Measurements from ENCODE around the gene CCDC148. TPM values are rescaled to one million over a fixed set of nuclear protein-coding genes. Genes with fewer than 3 reads are reported as not detected.

CCDC148 gene
- total RNA-seq, 3 donors from 2014 or later = 0.14 TPM; not detected in 2

DNA sequence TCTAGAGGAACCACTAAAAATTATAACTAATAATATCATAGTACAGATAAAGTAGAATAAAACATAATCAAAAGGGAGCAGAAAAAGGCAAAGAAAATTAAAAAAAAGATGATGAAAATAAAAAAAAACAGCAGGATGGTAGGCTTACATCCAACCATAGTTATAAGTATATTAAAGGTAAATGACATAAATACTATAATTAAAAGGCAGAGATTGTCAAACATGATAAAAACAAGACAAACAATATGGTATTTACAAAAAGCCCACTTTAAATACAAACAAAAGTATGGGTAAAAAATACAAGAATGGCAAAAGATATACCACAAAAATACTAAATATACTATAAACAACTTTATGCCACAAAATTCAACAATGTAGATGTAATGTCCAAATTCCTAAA, 24.4 kb downstream of the CCDC148 start:
- Mint-ChIP-seq H3K9me3 (peaks cover 3% of the 10 kb centered on the region), H3K36me3 (ENCODE audit: insufficient read depth) (no peaks in the 10 kb centered on the region), H3K4me1 (ENCODE audit: low read depth) (no peaks in the 10 kb centered on the region), H3K27me3 (ENCODE audit: low read depth) (peaks cover 7% of the 10 kb centered on the region), H3K4me3 (no peak overlapping the region)
- no peak for DNase-seq
- ATAC-seq = no peak

DNA sequence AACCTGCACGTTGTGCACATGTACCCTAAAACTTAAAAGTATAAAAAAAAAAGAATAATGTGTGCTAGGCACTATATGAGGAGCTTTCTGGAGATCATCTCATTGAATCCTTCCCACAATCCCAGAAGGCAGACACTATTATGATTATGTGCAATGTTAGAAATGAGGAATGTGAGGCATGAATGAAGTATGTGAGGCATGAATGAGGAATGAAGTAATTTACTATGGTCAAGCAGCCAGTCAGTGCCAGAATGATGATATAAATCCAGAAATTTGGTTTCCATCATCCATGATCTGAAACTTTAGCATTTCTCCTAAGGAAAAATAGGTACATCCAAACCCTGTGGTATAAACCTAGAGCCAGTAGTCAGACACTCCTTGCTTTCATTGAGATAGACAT, 42.0 kb downstream of the CCDC148 start:
- Mint-ChIP-seq H3K27me3 (ENCODE audit: low read depth) (peaks cover 23% of the 10 kb centered on the region), H3K4me3 (no peak overlapping the region), H3K9me3 (peaks cover 33% of the 10 kb centered on the region), H3K4me1 (ENCODE audit: low read depth) (no peaks in the 10 kb centered on the region), H3K36me3 (ENCODE audit: insufficient read depth) (peaks cover 3% of the 10 kb centered on the region)
- ATAC-seq (no peak), DNase-seq (no peak)

DNA sequence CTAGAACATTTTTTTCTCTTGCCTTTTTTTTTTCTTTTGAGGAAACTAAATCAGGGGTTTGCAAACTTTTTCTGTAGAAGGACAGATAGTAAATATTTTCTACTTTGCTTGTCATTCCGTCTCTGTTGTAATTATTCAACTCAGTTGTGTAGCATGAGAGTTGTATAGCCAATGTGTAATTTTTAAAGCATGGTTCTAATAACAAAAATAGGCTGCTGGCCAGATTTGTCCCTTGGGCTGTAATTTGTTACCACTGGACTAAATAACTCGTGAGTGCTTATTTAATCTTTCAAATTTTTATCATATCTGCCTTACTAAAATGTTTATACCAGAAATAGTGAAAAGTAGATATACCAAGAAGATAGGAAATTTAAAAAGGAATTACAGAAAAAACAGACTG, 43.0 kb downstream of the CCDC148 start:
- Mint-ChIP-seq H3K27me3 (ENCODE audit: low read depth) (peaks cover 21% of the 10 kb centered on the region), H3K4me1 (ENCODE audit: low read depth) (no peaks in the 10 kb centered on the region), H3K36me3 (ENCODE audit: insufficient read depth) (peaks cover 3% of the 10 kb centered on the region), H3K9me3 (peaks cover 33% of the 10 kb centered on the region), H3K4me3 (no peak overlapping the region)
- no peak for ATAC-seq
- no peak for DNase-seq

- ATAC-seq (no peak), DNase-seq (no peak)
- no peaks in the 10 kb centered on the region for H3K4me1 Mint-ChIP-seq (ENCODE audit: low read depth)
- H3K36me3 Mint-ChIP-seq (ENCODE audit: insufficient read depth) = peaks cover 3% of the 10 kb centered on the region
- H3K4me3 Mint-ChIP-seq = no peak overlapping the region
- H3K27me3 Mint-ChIP-seq (ENCODE audit: low read depth) = peaks cover 16% of the 10 kb centered on the region
- peaks cover 33% of the 10 kb centered on the region for H3K9me3 Mint-ChIP-seq
Observed at GRCh38 chr2:158412206-158412605, 44.3 kb downstream of the CCDC148 start.

DNA sequence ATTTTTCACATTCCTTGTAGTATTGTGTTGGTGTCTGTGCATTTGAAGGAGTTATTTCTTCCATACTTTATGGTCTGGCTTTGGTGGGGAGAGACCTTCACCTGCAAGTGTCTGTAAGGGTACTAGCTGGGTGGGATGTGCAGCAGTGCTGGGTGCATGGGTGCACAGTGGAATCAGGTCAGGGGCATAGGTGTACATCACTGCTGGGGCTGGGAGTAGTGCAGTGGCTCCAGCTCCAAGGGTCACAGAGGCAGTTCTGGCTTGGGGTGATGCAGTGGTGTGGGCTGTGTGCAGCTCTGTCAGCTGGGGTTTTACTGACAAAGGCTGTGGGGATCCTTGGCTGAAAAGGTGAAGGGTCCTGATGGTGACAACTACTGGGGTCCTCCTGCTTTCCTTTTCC, 44.8 kb downstream of the CCDC148 start:
- Mint-ChIP-seq H3K27me3 (ENCODE audit: low read depth) (peaks cover 16% of the 10 kb centered on the region), H3K4me1 (ENCODE audit: low read depth) (no peaks in the 10 kb centered on the region), H3K9me3 (peaks cover 33% of the 10 kb centered on the region), H3K4me3 (no peak overlapping the region), H3K36me3 (ENCODE audit: insufficient read depth) (peaks cover 3% of the 10 kb centered on the region)
- ATAC-seq (no peak), DNase-seq (no peak)

GRCh38 chr2:158410132-158410531, 46.4 kb downstream of the CCDC148 start:
- Mint-ChIP-seq H3K9me3 (peaks cover 20% of the 10 kb centered on the region), H3K27me3 (ENCODE audit: low read depth) (peaks cover 7% of the 10 kb centered on the region), H3K4me1 (ENCODE audit: low read depth) (no peaks in the 10 kb centered on the region), H3K4me3 (no peak overlapping the region), H3K36me3 (ENCODE audit: insufficient read depth) (no peaks in the 10 kb centered on the region)
- ATAC-seq = no peak
- DNase-seq = no peak

- H3K4me3 Mint-ChIP-seq = no peak overlapping the region
- H3K9me3 Mint-ChIP-seq = peaks cover 17% of the 10 kb centered on the region
- H3K36me3 Mint-ChIP-seq (ENCODE audit: insufficient read depth) = no peaks in the 10 kb centered on the region
- ATAC-seq (no peak), DNase-seq (no peak)
- H3K27me3 Mint-ChIP-seq (ENCODE audit: low read depth) = peaks cover 2% of the 10 kb centered on the region
- no peaks in the 10 kb centered on the region for H3K4me1 Mint-ChIP-seq (ENCODE audit: low read depth)
Observed at GRCh38 chr2:158407031-158407430, 49.5 kb downstream of the CCDC148 start.

DNA sequence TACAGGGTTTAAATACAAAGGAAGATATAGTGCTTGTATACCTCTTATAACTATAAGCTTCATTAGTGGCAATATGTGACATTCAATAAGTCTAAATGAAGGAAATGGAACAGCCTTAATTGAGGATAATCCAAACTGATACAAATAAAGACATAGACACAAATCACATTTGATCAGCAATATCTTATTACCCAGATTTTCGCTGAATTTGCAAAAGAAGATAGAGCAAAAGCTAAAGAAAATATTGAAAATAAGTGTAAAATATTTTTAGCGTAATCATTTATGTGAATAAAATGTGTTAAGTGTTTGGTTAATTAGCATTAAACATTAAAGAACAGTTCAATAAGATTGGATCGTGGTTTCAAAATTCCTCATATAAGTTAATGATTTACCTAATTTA, 51.2 kb downstream of the CCDC148 start:
- peaks cover 5% of the 10 kb centered on the region for H3K9me3 Mint-ChIP-seq
- no peak overlapping the region for H3K4me3 Mint-ChIP-seq
- DNase-seq (no peak), ATAC-seq (no peak)
- no peaks in the 10 kb centered on the region for H3K36me3 Mint-ChIP-seq (ENCODE audit: insufficient read depth)
- peaks cover 7% of the 10 kb centered on the region for H3K27me3 Mint-ChIP-seq (ENCODE audit: low read depth)
- no peaks in the 10 kb centered on the region for H3K4me1 Mint-ChIP-seq (ENCODE audit: low read depth)

DNA sequence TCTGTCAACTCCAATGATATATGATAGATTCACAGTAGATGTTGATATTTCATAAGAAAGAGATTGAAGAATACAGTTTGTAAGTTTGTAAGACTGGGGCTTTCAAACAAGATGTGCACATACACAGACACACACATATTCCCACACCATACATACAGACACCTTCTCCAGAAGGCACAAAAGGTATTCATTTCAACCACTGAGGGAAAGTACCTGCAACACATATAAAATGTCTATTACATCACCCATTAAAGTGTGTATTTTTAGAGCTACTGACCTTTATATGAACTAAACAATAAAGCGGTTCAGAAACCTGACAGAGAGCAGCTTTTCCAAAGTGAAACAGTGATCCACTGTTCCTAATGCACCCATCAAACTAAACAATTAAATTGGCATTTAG, 53.3 kb downstream of the CCDC148 start:
- H3K36me3 Mint-ChIP-seq (ENCODE audit: insufficient read depth) = no peaks in the 10 kb centered on the region
- H3K9me3 Mint-ChIP-seq = peaks cover 4% of the 10 kb centered on the region
- H3K4me3 Mint-ChIP-seq = no peak overlapping the region
- DNase-seq (no peak), ATAC-seq (no peak)
- no peaks in the 10 kb centered on the region for H3K4me1 Mint-ChIP-seq (ENCODE audit: low read depth)
- peaks cover 24% of the 10 kb centered on the region for H3K27me3 Mint-ChIP-seq (ENCODE audit: low read depth)

GRCh38 chr2:158402665-158403064, 53.9 kb downstream of the CCDC148 start:
- no peaks in the 10 kb centered on the region for H3K36me3 Mint-ChIP-seq (ENCODE audit: insufficient read depth)
- DNase-seq (no peak), ATAC-seq (no peak)
- peaks cover 4% of the 10 kb centered on the region for H3K9me3 Mint-ChIP-seq
- no peak overlapping the region for H3K4me3 Mint-ChIP-seq
- H3K27me3 Mint-ChIP-seq (ENCODE audit: low read depth) = peaks cover 29% of the 10 kb centered on the region
- no peaks in the 10 kb centered on the region for H3K4me1 Mint-ChIP-seq (ENCODE audit: low read depth)

DNA sequence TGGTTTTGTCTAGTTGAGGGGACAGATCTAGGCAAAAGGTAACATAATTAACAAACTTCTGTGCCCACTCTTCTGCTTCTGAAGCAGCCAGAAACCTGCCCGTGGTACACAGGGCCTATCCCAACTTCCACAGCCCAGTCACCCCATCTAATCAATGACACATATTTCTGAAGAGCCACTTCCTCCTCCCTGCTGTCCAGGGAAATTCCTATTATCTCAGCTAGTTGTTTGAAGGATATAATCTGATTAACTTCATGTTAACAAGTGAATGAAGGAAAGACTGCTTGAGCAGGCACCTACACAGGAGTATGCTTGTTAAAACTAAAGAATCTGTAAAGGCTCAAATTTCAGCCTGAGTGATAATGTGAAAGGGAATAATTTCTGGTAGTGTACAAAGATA, 61.4 kb downstream of the CCDC148 start:
- ATAC-seq (no peak), DNase-seq (no peak)
- Mint-ChIP-seq H3K4me1 (ENCODE audit: low read depth) (peaks cover 8% of the 10 kb centered on the region), H3K9me3 (peaks cover 4% of the 10 kb centered on the region), H3K36me3 (ENCODE audit: insufficient read depth) (no peaks in the 10 kb centered on the region), H3K4me3 (no peak overlapping the region), H3K27me3 (ENCODE audit: low read depth) (peaks cover 29% of the 10 kb centered on the region)

- H3K4me3 Mint-ChIP-seq = no peak overlapping the region
- peaks cover 23% of the 10 kb centered on the region for H3K27me3 Mint-ChIP-seq (ENCODE audit: low read depth)
- H3K36me3 Mint-ChIP-seq (ENCODE audit: insufficient read depth) = no peaks in the 10 kb centered on the region
- H3K4me1 Mint-ChIP-seq (ENCODE audit: low read depth) = peaks cover 8% of the 10 kb centered on the region
- ATAC-seq = no peak
- no peaks in the 10 kb centered on the region for H3K9me3 Mint-ChIP-seq
- DNase-seq = no peak
Observed at GRCh38 chr2:158394453-158394852, 62.1 kb downstream of the CCDC148 start.

DNA sequence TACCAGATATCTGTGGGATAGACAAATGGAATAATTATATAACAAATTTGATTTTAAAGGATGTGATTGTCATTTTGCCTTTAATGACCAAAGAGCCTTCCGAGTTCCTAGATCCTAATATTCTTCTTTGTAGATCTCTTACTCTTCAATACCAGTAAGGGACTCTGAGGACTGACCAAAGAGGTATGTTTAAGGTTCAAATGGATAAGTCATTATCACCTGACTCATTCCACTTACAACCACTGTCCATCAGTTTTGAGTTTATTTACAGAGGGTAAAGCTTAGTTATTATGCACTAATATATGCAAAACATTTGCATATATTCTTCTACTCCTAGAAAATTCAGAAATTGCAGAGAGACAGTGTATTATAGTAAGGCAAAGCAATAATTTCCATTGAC, 62.7 kb downstream of the CCDC148 start:
- Mint-ChIP-seq H3K27me3 (ENCODE audit: low read depth) (peaks cover 20% of the 10 kb centered on the region), H3K36me3 (ENCODE audit: insufficient read depth) (no peaks in the 10 kb centered on the region), H3K4me3 (no peak overlapping the region), H3K9me3 (no peaks in the 10 kb centered on the region), H3K4me1 (ENCODE audit: low read depth) (peaks cover 8% of the 10 kb centered on the region)
- ATAC-seq (no peak), DNase-seq (no peak)

GRCh38 chr2:158392687-158393086, 63.9 kb downstream of the CCDC148 start:
- Mint-ChIP-seq H3K4me3 (no peak overlapping the region), H3K36me3 (ENCODE audit: insufficient read depth) (no peaks in the 10 kb centered on the region), H3K9me3 (no peaks in the 10 kb centered on the region), H3K4me1 (ENCODE audit: low read depth) (peaks cover 8% of the 10 kb centered on the region), H3K27me3 (ENCODE audit: low read depth) (peaks cover 8% of the 10 kb centered on the region)
- ATAC-seq = no peak
- no peak for DNase-seq

- Mint-ChIP-seq H3K36me3 (ENCODE audit: insufficient read depth) (no peaks in the 10 kb centered on the region), H3K27me3 (ENCODE audit: low read depth) (peaks cover 7% of the 10 kb centered on the region), H3K9me3 (no peaks in the 10 kb centered on the region), H3K4me3 (no peak overlapping the region), H3K4me1 (ENCODE audit: low read depth) (peaks cover 8% of the 10 kb centered on the region)
- peak; percentile 73 to 88 for ATAC-seq
- no peak for DNase-seq
Observed at GRCh38 chr2:158391876-158392275, 64.7 kb downstream of the CCDC148 start.

- H3K4me3 Mint-ChIP-seq = no peak overlapping the region
- H3K9me3 Mint-ChIP-seq = no peaks in the 10 kb centered on the region
- DNase-seq (no peak), ATAC-seq (no peak)
- peaks cover 5% of the 10 kb centered on the region for H3K27me3 Mint-ChIP-seq (ENCODE audit: low read depth)
- H3K4me1 Mint-ChIP-seq (ENCODE audit: low read depth) = peaks cover 8% of the 10 kb centered on the region
- no peaks in the 10 kb centered on the region for H3K36me3 Mint-ChIP-seq (ENCODE audit: insufficient read depth)
Observed at GRCh38 chr2:158391361-158391760, 65.2 kb downstream of the CCDC148 start.

Data from activated T-cell treated with anti-CD3 and anti-CD28 coated beads, Interleukin-2, amount 50 U/mL, for 4 hours (primary cell).